ENCODE results near the gene MOSPD3. TPM values are rescaled to one million over a fixed set of nuclear protein-coding genes. Genes with fewer than 3 reads are reported as not detected.

MOSPD3 gene
- total and polyA plus RNA-seq, 8 donors, result 15.7 to 35.7 (median 31.4) TPM

GRCh38 chr7:100575206-100575631, 37.1 kb upstream of the MOSPD3 start:
- no peaks in the 10 kb centered on the region for H3K9me3 ChIP-seq
- DNase-seq, result no peak
- H3K27ac ChIP-seq, result no peak overlapping the region
- no peak overlapping the region for H3K4me3 ChIP-seq
- H3K36me3 ChIP-seq, result peaks cover 0 to 85% of the 10 kb centered on the region in 2 donors
- H3K4me1 ChIP-seq, result peaks cover 8 to 21% of the 10 kb centered on the region in 2 donors
- intact Hi-C loops (cut with DNase I), result no loop called here
- no peak for ATAC-seq
- H3K27me3 ChIP-seq, result peaks cover 0 to 6% of the 10 kb centered on the region in 2 donors
- no peak for TF ChIP-seq CTCF (IDR thresholded peaks at IDR 0.05)

GRCh38 chr7:100575746-100576383, 36.5 kb upstream of the MOSPD3 start:
- Histone ChIP-seq H3K36me3 (peaks cover 0 to 89% of the 10 kb centered on the region in 2 donors), H3K9me3 (no peaks in the 10 kb centered on the region), H3K4me3 (no peak overlapping the region), H3K4me1 (peaks cover 1 to 16% of the 10 kb centered on the region in 2 donors), H3K27me3 (no peaks in the 10 kb centered on the region), H3K27ac (no peak overlapping the region)
- intact Hi-C loops (cut with DNase I), result no loop called here
- no peak for ATAC-seq
- no peak for TF ChIP-seq CTCF (IDR thresholded peaks at IDR 0.05)
- no peak for DNase-seq

- intact Hi-C loops (cut with DNase I), result no loop called here
- no peak for TF ChIP-seq CTCF (IDR thresholded peaks at IDR 0.05)
- DNase-seq (no peak), ATAC-seq (no peak)
- Histone ChIP-seq H3K4me1 (peaks cover 0 to 16% of the 10 kb centered on the region in 2 donors), H3K27ac (no peak overlapping the region), H3K9me3 (no peaks in the 10 kb centered on the region), H3K4me3 (no peak overlapping the region), H3K27me3 (no peaks in the 10 kb centered on the region), H3K36me3 (peaks cover 0 to 96% of the 10 kb centered on the region in 2 donors)
These were observed 35.9 kb upstream of the MOSPD3 start for GRCh38 chr7:100576384-100576993.

- H3K36me3 ChIP-seq, result peaks cover 0 to 98% of the 10 kb centered on the region in 2 donors
- ATAC-seq (no peak), DNase-seq (no peak)
- intact Hi-C loops (cut with DNase I), result no loop called here
- no peaks in the 10 kb centered on the region for H3K9me3 ChIP-seq
- no peaks in the 10 kb centered on the region for H3K27me3 ChIP-seq
- no peak overlapping the region for H3K4me3 ChIP-seq
- H3K4me1 ChIP-seq, result peaks cover 0 to 16% of the 10 kb centered on the region in 2 donors
- H3K27ac ChIP-seq, result no peak overlapping the region
- TF ChIP-seq CTCF (IDR thresholded peaks at IDR 0.05), result no peak
These were observed 35.2 kb upstream of the MOSPD3 start for GRCh38 chr7:100577103-100577502.

- DNase-seq (no peak), ATAC-seq (no peak)
- H3K9me3 ChIP-seq, result no peaks in the 10 kb centered on the region
- no peaks in the 10 kb centered on the region for H3K27me3 ChIP-seq
- no peak for TF ChIP-seq CTCF (IDR thresholded peaks at IDR 0.05)
- no peak overlapping the region for H3K4me3 ChIP-seq
- intact Hi-C loops (cut with DNase I), result no loop called here
- peaks cover 0 to 98% of the 10 kb centered on the region in 2 donors for H3K36me3 ChIP-seq
- no peak overlapping the region for H3K27ac ChIP-seq
- peaks cover 2 to 18% of the 10 kb centered on the region in 2 donors for H3K4me1 ChIP-seq
These were observed 34.8 kb upstream of the MOSPD3 start for GRCh38 chr7:100577507-100577906.
